Thyroid gland (tissue), 4 donors: ENCODE measurements around the gene PDE11A. TPM values are rescaled to one million over a fixed set of nuclear protein-coding genes. Genes with fewer than 3 reads are reported as not detected.

Experiments used
- DNase-seq, 2 donors: peaks; one replicate each; pipeline ENCODE4 v3.0.0-alpha.2; 2019
- H3K27ac ChIP-seq, 3 donors: fragments of 200-600 bp; sonication (generic); 1 replicate in 2 of 3; 2 replicates in 1 of 3; pipeline ENCODE4 v1.5.1; 2016 to 2019; ENCODE audit warnings: mild to moderate bottlenecking in 1 of 3, moderate library complexity in 1 of 3
- H3K27me3 ChIP-seq: fragments of 200-600 bp; sonication (generic); one replicate; pipeline ENCODE4 v1.5.1; 2019
- H3K36me3 ChIP-seq, 2 donors: fragments of 200-600 bp; sonication (generic); one replicate each; pipeline ENCODE4 v1.5.1; 2016 to 2019
- H3K4me1 ChIP-seq, 2 donors: fragments of 200-600 bp; sonication (generic); one replicate each; pipeline ENCODE4 v1.5.1; 2017 to 2019
- H3K4me3 ChIP-seq, 3 donors: fragments of 200-600 bp; sonication (generic); replicated peaks in 1 of 3; 1 replicate in 2 of 3; 2 replicates in 1 of 3; pipeline ENCODE4 v1.5.1; 2016; ENCODE audit warnings: mild to moderate bottlenecking in 1 of 3
- H3K9me3 ChIP-seq: fragments of 200-600 bp; sonication (generic); one replicate; pipeline ENCODE4 v1.5.1; 2017
- CTCF ChIP-seq, 6 experiments: fragments of 200-600 bp in 3 of 6; fragments of 450-650 bp in 3 of 6; sonication (generic) in 3 of 6; IDR thresholded peaks; one replicate each; pipeline ENCODE4 v1.5.1; 2016 to 2019; ENCODE audit warnings: antibody characterized with exemption in 6 of 6, mild to moderate bottlenecking in 2 of 6, inconsistent platforms in 1 of 6, moderate library complexity in 1 of 6
- POLR2A ChIP-seq, 2 donors: fragments of 450-650 bp; IDR thresholded peaks; one replicate each; pipeline ENCODE4 v1.6.1; 2017; ENCODE audit warnings: antibody characterized with exemption in 2 of 2, mild to moderate bottlenecking in 2 of 2, moderate library complexity in 1 of 2
- WGBS, 2 donors: methylation state at CpG; one replicate each; pipeline ENCODE4 v1.1.5; 2017; 5-methylcytosine and 5-hydroxymethylcytosine counted together
- intact Hi-C: fragments of 100-400 bp; cut with DNase I; formaldehyde crosslinking; loops from one replicate; pipeline ENCODE4 v1.15.1; 2023
- total RNA-seq, 4 donors: library from RNA; depleted of rRNA; stranded (reverse); fragments of >200 nt; gene quantifications; one replicate each; pipeline ENCODE4 v1.2.3, GENCODE V29; 2016

The PDE11A gene
- total RNA-seq, 4 donors from 2014 or later = 2.2 to 4.0 (median 3.0) TPM

GRCh38 chr2:177588671-177589070 is 483.9 kb downstream of the PDE11A start:
- no peak overlapping the region for H3K27ac ChIP-seq
- DNase-seq = peak; percentile 23 to 29
- intact Hi-C loops = no loop called here
- H3K4me1 ChIP-seq = no peaks in the 10 kb centered on the region
- no peaks in the 10 kb centered on the region for H3K27me3 ChIP-seq
- 49 to 60% methylated on average over 3 of the region's 3 CpGs for WGBS, 2 donors
- H3K36me3 ChIP-seq = no peaks in the 10 kb centered on the region
- no peak overlapping the region for H3K4me3 ChIP-seq
- TF ChIP-seq CTCF (IDR thresholded peaks at IDR 0.05) = no peak
- TF ChIP-seq POLR2A (IDR thresholded peaks at IDR 0.05) = no peak
- H3K9me3 ChIP-seq = no peaks in the 10 kb centered on the region

GRCh38 chr2:177587371-177587770 is 485.2 kb downstream of the PDE11A start:
- intact Hi-C loops = no loop called here
- no peaks in the 10 kb centered on the region for H3K36me3 ChIP-seq
- DNase-seq = no peak
- no peaks in the 10 kb centered on the region for H3K4me1 ChIP-seq
- H3K4me3 ChIP-seq = no peak overlapping the region
- WGBS, 2 donors = 78 to 96% methylated on average over 1 of the region's 1 CpG
- no peak for TF ChIP-seq CTCF (IDR thresholded peaks at IDR 0.05)
- no peak for TF ChIP-seq POLR2A (IDR thresholded peaks at IDR 0.05)
- H3K9me3 ChIP-seq = no peaks in the 10 kb centered on the region
- no peaks in the 10 kb centered on the region for H3K27me3 ChIP-seq
- H3K27ac ChIP-seq = no peak overlapping the region

- Histone ChIP-seq H3K27me3 (no peaks in the 10 kb centered on the region), H3K4me3 (no peak overlapping the region), H3K27ac (no peak overlapping the region), H3K36me3 (no peaks in the 10 kb centered on the region), H3K9me3 (no peaks in the 10 kb centered on the region), H3K4me1 (no peaks in the 10 kb centered on the region)
- intact Hi-C loops = no loop called here
- TF ChIP-seq CTCF (IDR thresholded peaks at IDR 0.05) (no peak), POLR2A (IDR thresholded peaks at IDR 0.05) (no peak)
- no peak for DNase-seq
- 77 to 95% methylated on average over 1 of the region's 1 CpG for WGBS, 2 donors
Measured at GRCh38 chr2:177586154-177586553, 486.4 kb downstream of the PDE11A start.

- no peaks in the 10 kb centered on the region for H3K9me3 ChIP-seq
- H3K27me3 ChIP-seq = no peaks in the 10 kb centered on the region
- no peaks in the 10 kb centered on the region for H3K4me1 ChIP-seq
- WGBS, 2 donors = 73 to 83% methylated on average over 5 of the region's 5 CpGs
- intact Hi-C loops = no loop called here
- no peak overlapping the region for H3K4me3 ChIP-seq
- no peak for TF ChIP-seq POLR2A (IDR thresholded peaks at IDR 0.05)
- no peaks in the 10 kb centered on the region for H3K36me3 ChIP-seq
- no peak overlapping the region for H3K27ac ChIP-seq
- DNase-seq = peak; percentile 27 to 60
Measured at GRCh38 chr2:177585234-177585863, 487.2 kb downstream of the PDE11A start.

- no peaks in the 10 kb centered on the region for H3K9me3 ChIP-seq
- TF ChIP-seq POLR2A (IDR thresholded peaks at IDR 0.05) = no peak
- TF ChIP-seq CTCF (IDR thresholded peaks at IDR 0.05) = no peak
- H3K27ac ChIP-seq = no peak overlapping the region
- no peaks in the 10 kb centered on the region for H3K36me3 ChIP-seq
- WGBS, 2 donors = 86 to 87% methylated on average over 6 of the region's 6 CpGs
- no peaks in the 10 kb centered on the region for H3K4me1 ChIP-seq
- no peak overlapping the region for H3K4me3 ChIP-seq
- intact Hi-C loops = no loop called here
- no peaks in the 10 kb centered on the region for H3K27me3 ChIP-seq
- no peak for DNase-seq
Measured at GRCh38 chr2:177584030-177584692, 488.4 kb downstream of the PDE11A start.
